Thymus (tissue), 11 donors: ENCODE measurements around the gene PCDH9. TPM values are rescaled to one million over a fixed set of nuclear protein-coding genes. Genes with fewer than 3 reads are reported as not detected.

ENCODE experiments used
- DNase-seq, 9 donors: peaks; one replicate each; pipeline ENCODE4 v3.0.0-alpha.2; 2013; ENCODE audit warnings: low spot score in 9 of 9, low read depth in 6 of 9, missing footprints in 1 of 9
- H3K27ac ChIP-seq, 2 donors: one replicate each; pipeline ENCODE4 v1.5.1; 2013; ENCODE audit warnings: control low read depth in 1 of 2, low read depth in 1 of 2, low read length in 1 of 2, mild to moderate bottlenecking in 1 of 2, moderate library complexity in 1 of 2
- H3K27me3 ChIP-seq, 2 donors: one replicate each; pipeline ENCODE4 v1.5.1; 2013; ENCODE audit warnings: low read length in 1 of 2; ENCODE audit not compliant: control insufficient read depth in 2 of 2, insufficient read depth in 1 of 2
- H3K36me3 ChIP-seq, 2 donors: one replicate each; pipeline ENCODE4 v1.5.1; 2013; ENCODE audit warnings: low read length in 1 of 2, mild to moderate bottlenecking in 1 of 2, moderate library complexity in 1 of 2; ENCODE audit not compliant: control insufficient read depth in 2 of 2, insufficient read depth in 2 of 2
- H3K4me1 ChIP-seq, 2 donors: one replicate each; pipeline ENCODE4 v1.5.1; 2013; ENCODE audit warnings: low read length in 2 of 2; ENCODE audit not compliant: control insufficient read depth in 2 of 2, insufficient read depth in 2 of 2
- H3K4me3 ChIP-seq, 2 donors: one replicate each; pipeline ENCODE4 v1.5.1; 2013; ENCODE audit warnings: low read length in 2 of 2, control low read depth in 1 of 2, mild to moderate bottlenecking in 1 of 2
- H3K9me3 ChIP-seq, 2 donors: one replicate each; pipeline ENCODE4 v1.5.1; 2013; ENCODE audit warnings: low read length in 1 of 2, mild to moderate bottlenecking in 1 of 2; ENCODE audit not compliant: control insufficient read depth in 2 of 2, insufficient read depth in 1 of 2
- WGBS: extraction: QIAGEN DNeasy Blood & Tissue Kit; methylation state at CpG from one replicate; pipeline ENCODE4 v1.1.7; 2013; 5-methylcytosine and 5-hydroxymethylcytosine counted together
- polyA plus RNA-seq: library from polyadenylated mRNA; stranded (reverse); fragments of 200-250 nt; gene quantifications from one replicate; pipeline ENCODE4 v1.2.3, GENCODE V29; 2013
- total RNA-seq: library from RNA; stranded (reverse); fragments of 120-200 nt; gene quantifications from one replicate; pipeline ENCODE4 v1.2.4, GENCODE V29; 2013
- donor health status: healthy.

Gene PCDH9
- total and polyA plus RNA-seq, 2 donors = 0.82 to 5.0 TPM

DNA sequence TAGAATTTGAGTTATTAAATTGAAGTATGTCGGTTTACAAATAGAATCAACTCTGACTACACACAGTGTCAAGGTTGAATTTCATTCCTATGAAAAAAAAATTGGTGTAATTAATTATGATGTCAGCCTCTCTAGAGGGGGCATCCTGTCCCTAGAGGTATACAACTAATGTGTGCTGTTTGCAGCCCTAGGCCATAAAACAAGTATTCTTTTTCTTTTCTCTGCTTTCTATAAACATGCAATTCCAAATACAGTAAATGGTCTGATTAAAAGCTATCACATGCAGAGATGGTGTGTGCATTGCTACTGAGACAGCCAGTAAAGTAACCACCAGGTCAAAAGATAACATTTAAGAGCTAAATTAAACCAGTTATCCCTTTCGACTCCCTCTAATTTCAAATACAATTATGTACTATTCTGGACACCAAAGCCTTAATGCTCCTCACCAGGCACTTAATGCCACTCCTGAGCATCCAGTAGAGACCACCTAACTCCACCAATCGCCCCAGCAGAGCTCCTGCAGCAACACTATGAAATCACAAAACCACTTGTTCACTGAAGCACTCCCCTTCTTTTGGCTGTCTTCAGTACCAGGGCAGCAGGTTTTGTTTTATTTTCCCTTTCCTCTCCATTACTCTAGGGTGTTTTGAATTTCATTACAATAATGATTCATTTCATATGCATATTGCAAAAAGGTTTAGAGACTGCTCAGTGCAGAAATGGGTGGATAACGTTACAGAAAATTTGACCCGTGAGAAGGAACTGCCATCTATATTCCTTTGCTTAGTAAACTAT, 426.9 kb downstream of the PCDH9 start:
- Histone ChIP-seq H3K27ac (no peak overlapping the region), H3K9me3 (no peaks in the 10 kb centered on the region), H3K4me3 (no peak overlapping the region), H3K36me3 (no peaks in the 10 kb centered on the region), H3K4me1 (no peaks in the 10 kb centered on the region), H3K27me3 (no peaks in the 10 kb centered on the region)
- WGBS = 91% methylated on average over 5 of the region's 5 CpGs
- no peak for DNase-seq

DNA sequence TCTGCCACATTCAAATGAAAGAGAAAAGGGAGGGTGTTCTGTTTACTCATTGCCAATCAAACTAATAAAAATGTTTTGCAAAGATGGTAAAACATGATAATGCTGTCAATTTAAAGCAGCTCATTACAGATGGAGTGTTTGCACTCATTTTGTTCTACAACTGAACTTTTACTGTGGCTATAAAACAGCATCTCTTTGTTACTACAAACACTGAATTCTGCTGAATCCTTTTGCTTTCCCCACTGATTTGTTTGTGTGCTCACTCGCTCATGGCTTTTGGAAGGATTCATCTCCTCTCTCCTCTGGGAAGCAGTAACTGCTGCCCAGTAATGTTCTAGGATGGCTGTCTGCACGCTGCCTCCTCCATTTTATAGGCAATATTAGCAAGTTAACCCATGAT, 434.5 kb downstream of the PCDH9 start:
- H3K27me3 ChIP-seq = no peaks in the 10 kb centered on the region
- no peak for DNase-seq
- H3K27ac ChIP-seq = no peak overlapping the region
- no peaks in the 10 kb centered on the region for H3K4me1 ChIP-seq
- H3K36me3 ChIP-seq = no peaks in the 10 kb centered on the region
- 96% methylated on average over 2 of the region's 2 CpGs for WGBS
- no peak overlapping the region for H3K4me3 ChIP-seq
- H3K9me3 ChIP-seq = no peaks in the 10 kb centered on the region

DNA sequence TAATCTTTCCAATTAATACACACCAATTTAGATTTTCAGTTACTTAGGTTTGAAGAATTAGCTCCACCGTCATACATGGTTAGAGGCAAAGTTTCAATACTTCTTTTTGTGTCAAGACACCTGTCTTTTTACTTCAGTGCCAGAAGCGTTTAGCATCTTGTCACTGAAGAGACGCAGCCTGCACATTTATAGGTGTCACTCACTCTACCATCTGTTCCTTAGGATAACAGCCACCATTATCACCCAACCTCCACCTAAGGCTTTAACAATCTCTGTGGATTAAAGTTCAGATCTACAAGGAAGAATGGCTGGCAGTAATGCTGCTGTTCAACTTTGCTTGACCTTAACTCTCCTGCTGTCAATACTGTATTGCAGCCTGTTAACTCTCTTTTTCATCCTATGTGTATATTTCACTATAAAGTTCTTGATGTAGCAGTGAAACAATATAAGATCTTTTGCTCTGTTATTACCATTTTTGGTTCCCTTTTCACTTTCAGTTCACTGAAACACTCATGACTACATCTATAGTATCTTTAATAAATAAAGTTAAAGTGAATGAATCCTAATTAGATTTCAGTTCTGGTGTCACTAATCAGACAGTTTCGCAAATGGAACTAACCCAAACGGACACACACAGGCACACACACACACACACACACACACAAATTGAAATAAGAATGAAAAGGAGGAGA, 435.6 kb downstream of the PCDH9 start:
- H3K36me3 ChIP-seq = no peaks in the 10 kb centered on the region
- H3K27me3 ChIP-seq = no peaks in the 10 kb centered on the region
- H3K4me3 ChIP-seq = no peak overlapping the region
- H3K27ac ChIP-seq = no peak overlapping the region
- no peaks in the 10 kb centered on the region for H3K4me1 ChIP-seq
- 90% methylated on average over 5 of the region's 5 CpGs for whole genome bisulfite sequencing
- no peak for DNase-seq
- H3K9me3 ChIP-seq = no peaks in the 10 kb centered on the region

DNA sequence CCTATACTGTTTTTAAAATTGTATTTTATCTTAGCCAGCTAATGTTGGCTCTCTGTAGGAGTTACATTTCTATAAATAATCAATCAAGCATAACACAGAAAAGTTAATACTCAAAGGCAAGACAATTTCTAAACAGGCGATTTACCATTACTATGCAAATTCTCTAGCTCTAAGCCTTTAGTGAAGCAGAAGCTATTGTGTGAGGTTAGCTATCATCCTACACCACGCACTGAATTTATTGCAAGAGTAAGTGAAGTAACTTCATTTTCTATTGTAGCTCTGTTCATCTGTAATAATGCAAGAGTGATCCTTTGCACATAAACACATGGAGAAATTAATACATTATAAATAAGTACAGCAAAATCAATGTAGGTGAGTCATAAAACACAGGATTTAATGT, 439.3 kb downstream of the PCDH9 start:
- Histone ChIP-seq H3K9me3 (no peaks in the 10 kb centered on the region), H3K4me3 (no peak overlapping the region), H3K27me3 (no peaks in the 10 kb centered on the region), H3K27ac (no peak overlapping the region), H3K4me1 (no peaks in the 10 kb centered on the region), H3K36me3 (no peaks in the 10 kb centered on the region)
- 96% methylated on average over 2 of the region's 2 CpGs for WGBS
- no peak for DNase-seq

DNA sequence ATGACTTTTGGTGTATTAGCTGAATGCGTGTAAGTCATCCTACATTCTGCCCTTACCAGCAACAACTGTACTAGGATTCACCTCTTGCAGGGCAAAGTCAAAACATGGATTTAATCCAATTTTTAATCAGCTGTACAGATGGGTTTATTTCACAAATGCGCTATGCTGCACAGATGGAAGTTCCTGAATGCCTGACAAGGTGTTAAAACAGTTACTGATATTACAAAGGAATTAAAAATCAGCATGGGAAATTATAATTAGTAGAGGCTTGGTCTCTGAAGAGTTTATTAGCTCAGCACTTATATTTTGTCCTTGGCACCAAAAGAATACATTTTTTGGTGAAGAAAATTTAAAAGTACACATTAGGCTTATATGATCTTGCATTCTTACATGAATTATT, 448.9 kb downstream of the PCDH9 start:
- Histone ChIP-seq H3K36me3 (no peaks in the 10 kb centered on the region), H3K27ac (no peak overlapping the region), H3K4me1 (no peaks in the 10 kb centered on the region), H3K27me3 (no peaks in the 10 kb centered on the region), H3K4me3 (no peak overlapping the region), H3K9me3 (no peaks in the 10 kb centered on the region)
- DNase-seq = no peak
- 95% methylated on average over 2 of the region's 2 CpGs for WGBS

DNA sequence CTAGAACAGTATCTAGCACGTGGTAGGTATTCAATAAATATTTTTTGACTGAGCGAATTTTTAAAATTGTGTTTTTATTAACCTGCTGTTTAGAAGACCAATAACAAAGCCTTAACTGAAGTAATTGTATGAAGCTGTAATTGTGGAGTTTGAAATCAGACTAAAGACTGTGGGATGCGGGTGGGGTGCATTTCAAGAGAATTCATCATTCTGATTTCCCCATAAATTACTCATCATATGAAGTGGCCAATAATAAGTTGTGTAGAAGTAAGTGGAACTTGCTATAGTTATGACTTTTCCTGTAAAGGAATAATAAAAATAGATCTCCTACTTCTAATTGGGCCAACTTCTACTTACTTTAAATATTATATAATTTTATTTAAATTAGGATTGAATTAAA, 449.3 kb downstream of the PCDH9 start:
- DNase-seq = no peak
- Histone ChIP-seq H3K27ac (no peak overlapping the region), H3K4me1 (no peaks in the 10 kb centered on the region), H3K36me3 (no peaks in the 10 kb centered on the region), H3K4me3 (no peak overlapping the region), H3K9me3 (no peaks in the 10 kb centered on the region), H3K27me3 (no peaks in the 10 kb centered on the region)
- 92% methylated on average over 3 of the region's 3 CpGs for WGBS

DNA sequence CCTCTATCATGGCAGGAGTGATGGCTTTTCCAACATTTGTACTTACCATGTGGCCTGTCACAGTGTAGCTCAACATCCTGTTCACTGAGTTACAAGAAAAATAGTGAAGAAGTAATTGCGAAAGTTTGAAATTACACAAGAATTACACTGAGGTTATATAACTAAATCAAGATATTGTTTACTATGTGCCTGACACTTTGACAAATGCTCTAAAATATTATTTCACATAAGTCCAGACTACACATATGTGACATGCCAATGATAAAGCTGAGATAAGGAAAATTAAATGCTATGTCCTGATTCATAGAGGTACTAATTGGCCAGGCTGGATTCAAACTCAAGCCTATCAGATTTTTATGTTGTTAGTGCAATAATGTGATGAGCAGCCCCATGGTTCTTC, 451.7 kb downstream of the PCDH9 start:
- Histone ChIP-seq H3K4me1 (no peaks in the 10 kb centered on the region), H3K36me3 (no peaks in the 10 kb centered on the region), H3K4me3 (no peak overlapping the region), H3K27me3 (no peaks in the 10 kb centered on the region), H3K9me3 (no peaks in the 10 kb centered on the region), H3K27ac (no peak overlapping the region)
- DNase-seq = no peak
- WGBS = 98% methylated on average over 1 of the region's 1 CpG

DNA sequence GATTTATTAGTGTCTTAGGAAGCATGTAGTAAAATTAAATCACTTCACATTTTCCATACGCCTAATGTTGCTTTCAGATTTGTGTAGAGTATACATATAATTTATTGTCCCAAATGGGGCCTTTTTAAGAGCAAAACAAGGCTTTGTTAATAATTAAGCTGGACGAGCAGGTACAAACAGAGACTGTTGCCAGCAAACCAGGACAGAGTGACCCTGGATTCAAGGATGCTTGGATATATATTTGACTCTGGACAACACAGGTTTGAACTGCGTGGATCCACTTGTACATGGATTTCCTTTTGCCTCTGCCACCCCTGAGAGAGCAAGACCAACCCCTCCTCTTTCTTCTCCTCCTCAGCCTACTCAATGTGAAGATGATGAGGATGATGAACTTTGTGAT, 454.9 kb downstream of the PCDH9 start:
- WGBS = 96% methylated on average over 3 of the region's 3 CpGs
- Histone ChIP-seq H3K27me3 (no peaks in the 10 kb centered on the region), H3K4me1 (no peaks in the 10 kb centered on the region), H3K36me3 (no peaks in the 10 kb centered on the region), H3K27ac (no peak overlapping the region), H3K4me3 (no peak overlapping the region), H3K9me3 (no peaks in the 10 kb centered on the region)
- DNase-seq = no peak

DNA sequence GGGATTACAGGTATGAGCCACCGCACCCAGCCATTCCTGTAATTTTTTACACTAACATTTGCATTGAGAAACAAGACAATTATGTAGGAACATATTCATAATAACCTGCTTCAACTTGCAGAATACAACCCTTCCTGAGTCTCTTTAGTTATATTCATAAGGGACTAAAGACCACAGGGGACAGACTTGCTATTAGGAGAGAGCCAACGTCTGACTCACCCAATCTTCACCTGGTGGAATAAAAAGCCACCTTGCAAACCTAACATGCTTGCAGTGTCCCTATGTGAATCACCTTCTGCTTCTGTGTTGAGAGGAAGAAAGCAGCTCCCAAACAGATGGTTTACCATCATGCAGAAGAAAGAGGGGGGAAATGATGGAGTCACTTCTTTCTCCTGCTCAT, 456.1 kb downstream of the PCDH9 start:
- no peaks in the 10 kb centered on the region for H3K27me3 ChIP-seq
- H3K27ac ChIP-seq = no peak overlapping the region
- 88% methylated on average over 2 of the region's 2 CpGs for WGBS
- no peaks in the 10 kb centered on the region for H3K36me3 ChIP-seq
- DNase-seq = no peak
- no peaks in the 10 kb centered on the region for H3K4me1 ChIP-seq
- H3K4me3 ChIP-seq = no peak overlapping the region
- no peaks in the 10 kb centered on the region for H3K9me3 ChIP-seq
